Endothelial cell of umbilical vein (primary cell): ENCODE measurements around the gene ALG5. TPM values are rescaled to one million over a fixed set of nuclear protein-coding genes. Genes with fewer than 3 reads are reported as not detected.

Experiments used
- BruUV-seq: library from RNA; stranded (reverse); fragments of 400-500 nt; replicated peaks from 2 replicates; lab custom pipeline; 2021; lab: Mats Ljungman, UMichigan
- CTCF ChIA-PET: fragments of 300-600, 350-600 bp; sonication (Branson Sonifier 250); formaldehyde crosslinking; loops from one replicate; lab custom pipeline; 2021; ENCODE audit warnings: antibody characterized with exemption, inconsistent platforms; lab: Charles Lee
- POLR2A ChIA-PET: fragments of 300-600, 350-600 bp; sonication (Branson Sonifier 250); formaldehyde crosslinking; loops from one replicate; lab custom pipeline; 2021; ENCODE audit warnings: antibody characterized with exemption, inconsistent platforms; lab: Charles Lee
- DNase-seq: peaks from one replicate; pipeline ENCODE4 v3.0.0-alpha.2; 2011; ENCODE audit warnings: low read depth, low spot score
- FAIRE-seq: peaks from 2 replicates; lab custom pipeline; 2011; peaks lifted over from hg19 to GRCh38; lab: Jason Lieb, UNC
- H2AFZ ChIP-seq: 2 replicates; pipeline ENCODE4 v1.6.0; 2012; ENCODE audit warnings: low read depth, low read length, control low read depth, inconsistent platforms
- H3K27ac ChIP-seq: 2 replicates; pipeline ENCODE4 v1.5.1; 2011; ENCODE audit warnings: low read depth, mild to moderate bottlenecking, control low read depth, low read length, moderate library complexity; ENCODE audit not compliant: insufficient read depth
- H3K27me3 ChIP-seq, 2 experiments: 2 replicates each; pipeline versions ENCODE4 v1.6.0 to v1.6.1; 2011; ENCODE audit warnings: low read length in 2 of 2, mixed read lengths in 1 of 2; ENCODE audit not compliant: control insufficient read depth in 2 of 2, insufficient read depth in 2 of 2
- H3K36me3 ChIP-seq, 2 experiments: 2 replicates in 1 of 2; 3 replicates in 1 of 2; pipeline ENCODE4 v1.5.1; 2011; ENCODE audit warnings: low read length in 2 of 2, mild to moderate bottlenecking in 1 of 2, moderate library complexity in 1 of 2; ENCODE audit not compliant: control insufficient read depth in 2 of 2, insufficient read depth in 2 of 2; ENCODE audit errors: extremely low read depth in 1 of 2
- H3K4me1 ChIP-seq: 3 replicates; pipeline ENCODE4 v1.5.1; 2011; ENCODE audit warnings: mild to moderate bottlenecking, low read length; ENCODE audit not compliant: control insufficient read depth, insufficient read depth; ENCODE audit errors: extremely low read depth
- H3K4me2 ChIP-seq: 2 replicates; pipeline ENCODE4 v1.6.1; 2011; ENCODE audit warnings: low read length, control low read depth, mixed read lengths; ENCODE audit not compliant: insufficient read depth
- H3K4me3 ChIP-seq, 3 experiments: fragments of 200-600 bp in 1 of 3; sonication (generic), shearing (Covaris generic) in 1 of 3; replicated peaks in 1 of 3; 2 replicates each; pipeline ENCODE4 v1.5.1; 2011 to 2016; ENCODE audit warnings: control low read depth in 3 of 3, low read length in 3 of 3, mild to moderate bottlenecking in 2 of 3, inconsistent platforms in 1 of 3, low read depth in 1 of 3, moderate library complexity in 1 of 3; ENCODE audit not compliant: insufficient read depth in 1 of 3
- H3K79me2 ChIP-seq: 2 replicates; pipeline ENCODE4 v1.6.0; 2012; ENCODE audit warnings: low read length, inconsistent platforms; ENCODE audit not compliant: control insufficient read depth, insufficient read depth
- H3K9ac ChIP-seq: replicated peaks from 2 replicates; pipeline ENCODE3; 2011; ENCODE audit warnings: low read length, control low read depth; ENCODE audit not compliant: insufficient read depth; ENCODE audit errors: extremely low read depth
- H3K9me1 ChIP-seq: replicated peaks from 3 replicates; pipeline ENCODE4 v1.6.0; 2011; ENCODE audit warnings: mild to moderate bottlenecking, low read length; ENCODE audit not compliant: control insufficient read depth, insufficient read depth; ENCODE audit errors: extremely low read depth
- H3K9me3 ChIP-seq: replicated peaks from 2 replicates; pipeline ENCODE4 v1.5.1; 2012; ENCODE audit warnings: low read length, inconsistent platforms; ENCODE audit not compliant: control insufficient read depth, insufficient read depth
- H4K20me1 ChIP-seq: replicated peaks from 2 replicates; pipeline ENCODE3; 2011; ENCODE audit warnings: mild to moderate bottlenecking, low read length; ENCODE audit not compliant: control insufficient read depth, insufficient read depth; ENCODE audit errors: extremely low read depth
- GATA2 ChIP-seq: IDR thresholded peaks from 2 replicates; pipeline ENCODE4 v1.7.0; 2011; ENCODE audit warnings: low read depth, mild to moderate bottlenecking, moderate library complexity, mixed read lengths, low read length; ENCODE audit not compliant: insufficient read length, insufficient read depth
- JUN ChIP-seq: IDR thresholded peaks from 2 replicates; pipeline ENCODE4 v1.6.1; 2011; ENCODE audit warnings: borderline replicate concordance, low read depth; ENCODE audit not compliant: insufficient read length, insufficient read depth
- MAX ChIP-seq: IDR thresholded peaks from 2 replicates; pipeline ENCODE4 v1.6.1; 2011; ENCODE audit not compliant: insufficient read depth, insufficient read length
- MYC ChIP-seq: IDR thresholded peaks from one replicate; pipeline ENCODE4 v1.6.1; 2011; ENCODE audit warnings: mild to moderate bottlenecking, low read depth, low read length
- POLR2A ChIP-seq: IDR thresholded peaks from 2 replicates; pipeline ENCODE4 v1.6.1; 2012; ENCODE audit warnings: low read depth, mild to moderate bottlenecking, control low read depth, low read length
- POLR2AphosphoS5 ChIP-seq: IDR thresholded peaks from 2 replicates; pipeline ENCODE4 v1.6.1; 2012; ENCODE audit warnings: low read depth, mild to moderate bottlenecking, control low read depth, low read length, moderate library complexity; ENCODE audit not compliant: insufficient read depth
- dilution Hi-C: fragments of 300-500 bp; cut with MboI; formaldehyde crosslinking; loops from one replicate; pipeline ENCODE4 v1.15.0; 2019; ENCODE audit warnings: low sequenced_read_pairs; ENCODE audit not compliant: extremely low pct_ligation_motif_present
- intact Hi-C: fragments of 100-400 bp; cut with micrococcal nuclease; formaldehyde crosslinking; loops from one replicate; pipeline ENCODE4 v1.10.0; 2022
- polyA plus RNA-seq, 4 experiments: library from polyadenylated mRNA; depleted of rRNA in 3 of 4; stranded (reverse) in 3 of 4; unstranded in 1 of 4; fragments of >200 nt; gene quantifications; 2 replicates each; pipeline versions ENCODE4 v1.2.1 to v1.2.3, GENCODE V29; 2011 to 2012; ENCODE audit warnings: missing spikeins in 1 of 4
- total RNA-seq: library from RNA; stranded (reverse); gene quantifications from 2 replicates; pipeline ENCODE4 v1.2.3, GENCODE V29; 2021

ALG5 gene
- total and polyA plus RNA-seq, 2 donors (not counting 3 experiments of a cell fraction or from before 2014, with no cell fraction given): 24.4 to 29.3 TPM

- no TSS peak for BruUV-seq
- ChIA-PET POLR2A (no interaction called here), CTCF (no interaction called here)
- H2AFZ ChIP-seq: no peak overlapping the region
- intact Hi-C loops (no loop called here), dilution Hi-C loops (no loop called here)
- H3K9ac ChIP-seq: no peak overlapping the region
- H3K9me1 ChIP-seq: no peaks in the 10 kb centered on the region
- no peaks in the 10 kb centered on the region for H3K9me3 ChIP-seq
- H3K27ac ChIP-seq: no peak overlapping the region
- no peaks in the 10 kb centered on the region for H3K27me3 ChIP-seq
- no peak for DNase-seq
- no peak for FAIRE-seq
- no peak for TF ChIP-seq MAX
- H3K4me2 ChIP-seq: no peak overlapping the region
- no peak overlapping the region for H3K4me3 ChIP-seq
- H3K4me1 ChIP-seq: peaks cover 6% of the 10 kb centered on the region
- H3K36me3 ChIP-seq: no peaks in the 10 kb centered on the region
- no peaks in the 10 kb centered on the region for H4K20me1 ChIP-seq
- H3K79me2 ChIP-seq: peaks cover 5% of the 10 kb centered on the region
These were observed 93.2 kb downstream of the ALG5 start for GRCh38 chr13:36905944-36906343.

GRCh38 chr13:36903925-36904595, 95.1 kb downstream of the ALG5 start:
- H3K27me3 ChIP-seq: no peaks in the 10 kb centered on the region
- no peaks in the 10 kb centered on the region for H3K9me1 ChIP-seq
- FAIRE-seq (no peak), DNase-seq (no peak)
- dilution Hi-C loops (no loop called here), intact Hi-C loops (no loop called here)
- H3K9ac ChIP-seq: no peak overlapping the region
- no peak overlapping the region for H3K27ac ChIP-seq
- H3K4me3 ChIP-seq: no peak overlapping the region
- TF ChIP-seq POLR2A (no peak), JUN (no peak), MAX (no peak), POLR2AphosphoS5 (no peak), GATA2 (no peak), MYC (no peak)
- H3K36me3 ChIP-seq: no peaks in the 10 kb centered on the region
- H3K4me1 ChIP-seq: peaks cover under 1% of the 10 kb centered on the region
- no peak overlapping the region for H3K4me2 ChIP-seq
- ChIA-PET POLR2A (no interaction called here), CTCF (interaction anchor here (1.0 to 1.5 kb wide), 2 partner anchors 23 to 46 kb away, joined by 3 to 5 read pairs; no protein-coding TSS in a partner anchor)
- H3K9me3 ChIP-seq: no peaks in the 10 kb centered on the region
- no peak overlapping the region for H2AFZ ChIP-seq
- BruUV-seq: no TSS peak
- peaks cover 3% of the 10 kb centered on the region for H3K79me2 ChIP-seq
- H4K20me1 ChIP-seq: no peaks in the 10 kb centered on the region

Other genes with a start within 250 kb of the ALG5 start
- gene RFXAP, start 180.1 kb downstream of the ALG5 start, total RNA-seq: 7.2 and 9.0 TPM in 2 replicates
- gene RFXAP, start 180.1 kb downstream of the ALG5 start, polyA plus RNA-seq: 2.3 and 3.0 TPM in 2 replicates
- gene SMAD9, start 79.1 kb downstream of the ALG5 start, total RNA-seq: 4.2 and 4.5 TPM in 2 replicates
- 1.9 and 2.2 TPM in 2 replicates for gene SMAD9, start 79.1 kb downstream of the ALG5 start, polyA plus RNA-seq
- 37.4 and 62.1 TPM in 2 replicates for gene EXOSC8, start 1.4 kb upstream of the ALG5 start, total RNA-seq
- gene EXOSC8, start 1.4 kb upstream of the ALG5 start, polyA plus RNA-seq: 19.7 and 24.5 TPM in 2 replicates
- gene SUPT20H, start 60.3 kb upstream of the ALG5 start, total RNA-seq: 65.9 and 70.7 TPM in 2 replicates
- gene SUPT20H, start 60.3 kb upstream of the ALG5 start, polyA plus RNA-seq: 47.2 and 48.3 TPM in 2 replicates
- gene CSNK1A1L, start 106.3 kb upstream of the ALG5 start, total RNA-seq: not detected in 2 replicates
- not detected in 2 replicates for gene CSNK1A1L, start 106.3 kb upstream of the ALG5 start, polyA plus RNA-seq